NCI-H2081 (cell line): Measurements from ENCODE around the gene RAPGEF3.
A peak's percentile ranks its signal among the peaks of the same experiment; 100 is the strongest.

Experiments used
- DNase-seq, 2 experiments: peaks; one replicate each; lab custom pipeline; 2025; lab: John Stamatoyannopoulos, UW

Gene RAPGEF3

GRCh38 chr12:47755655-47756562 lies 2.8 kb downstream of the RAPGEF3 start:
- DNase-seq, result no peak

- DNase-seq, result no peak
Observed at GRCh38 chr12:47754881-47755280, 3.8 kb downstream of the RAPGEF3 start.

GRCh38 chr12:47754126-47754525 lies 4.6 kb downstream of the RAPGEF3 start:
- no peak for DNase-seq

GRCh38 chr12:47753021-47754001 lies 5.4 kb downstream of the RAPGEF3 start:
- DNase-seq, result peak in 1 of 2 experiments; percentile 18

- DNase-seq, result no peak
Observed at GRCh38 chr12:47752552-47752951, 6.1 kb downstream of the RAPGEF3 start.

GRCh38 chr12:47752121-47752520 lies 6.6 kb downstream of the RAPGEF3 start:
- no peak for DNase-seq

- DNase-seq, result no peak
Observed at GRCh38 chr12:47751561-47751960, 7.1 kb downstream of the RAPGEF3 start.

- DNase-seq, result no peak
Observed at GRCh38 chr12:47750916-47751470, 7.7 kb downstream of the RAPGEF3 start.

- no peak for DNase-seq
Observed at GRCh38 chr12:47750229-47750798, 8.4 kb downstream of the RAPGEF3 start.

- DNase-seq, result no peak
Observed at GRCh38 chr12:47748899-47749298, 9.8 kb downstream of the RAPGEF3 start.

- no peak for DNase-seq
Observed at GRCh38 chr12:47748507-47748828, 10.2 kb downstream of the RAPGEF3 start.

GRCh38 chr12:47747596-47748506 lies 10.8 kb downstream of the RAPGEF3 start:
- no peak for DNase-seq

GRCh38 chr12:47747126-47747525 lies 11.6 kb downstream of the RAPGEF3 start:
- no peak for DNase-seq

GRCh38 chr12:47746523-47746922 lies 12.2 kb downstream of the RAPGEF3 start:
- no peak for DNase-seq

- DNase-seq, result no peak
Observed at GRCh38 chr12:47746073-47746472, 12.6 kb downstream of the RAPGEF3 start.

- DNase-seq, result no peak
Observed at GRCh38 chr12:47745485-47746041, 13.1 kb downstream of the RAPGEF3 start.

- DNase-seq, result no peak
Observed at GRCh38 chr12:47744778-47745436, 13.8 kb downstream of the RAPGEF3 start.

GRCh38 chr12:47744005-47744651 lies 14.6 kb downstream of the RAPGEF3 start:
- DNase-seq, result peak; percentile 63 to 67

GRCh38 chr12:47743311-47743860 lies 15.3 kb downstream of the RAPGEF3 start:
- DNase-seq, result no peak
